SK-N-SH treated with all-trans-retinoic acid at 6 μM for 48 hours (cell line): ENCODE data around the gene IPO7.

Experiments used
- CREB5 ChIP-seq: fragments of 250-450 bp; sonication (Bioruptor Pico); IDR thresholded peaks from 2 replicates; pipeline ENCODE4 v1.5.1; 2020; ENCODE audit warnings: low read depth, mild to moderate bottlenecking, moderate library complexity
- TF ChIP-seq, protein P1 (sequence below): fragments of 250-450 bp; sonication (Bioruptor Pico); IDR thresholded peaks from 2 replicates; pipeline ENCODE4 v1.8.0; 2020; ENCODE audit warnings: mild to moderate bottlenecking, moderate library complexity, borderline replicate concordance

DNA sequence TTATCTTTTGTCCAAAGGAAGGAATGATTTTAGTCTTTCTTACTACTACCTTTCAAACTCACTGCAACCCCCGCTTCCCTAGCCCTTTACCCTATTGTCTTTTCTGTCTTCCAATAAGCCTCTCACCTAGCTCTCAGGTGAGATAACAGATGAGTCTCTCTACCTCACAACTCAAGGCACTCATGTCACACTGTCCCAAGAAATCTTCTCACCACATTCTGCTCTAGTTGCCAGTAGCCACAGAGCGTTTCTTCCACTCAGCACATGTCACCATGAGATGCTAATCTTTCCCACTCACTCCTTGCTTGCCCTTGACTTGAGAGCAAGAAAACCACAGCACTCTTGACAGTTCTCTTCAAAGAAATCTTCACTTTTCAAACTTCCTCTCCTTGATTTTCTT is 37.4 kb upstream of the IPO7 start:
- TF ChIP-seq, protein P1, sequence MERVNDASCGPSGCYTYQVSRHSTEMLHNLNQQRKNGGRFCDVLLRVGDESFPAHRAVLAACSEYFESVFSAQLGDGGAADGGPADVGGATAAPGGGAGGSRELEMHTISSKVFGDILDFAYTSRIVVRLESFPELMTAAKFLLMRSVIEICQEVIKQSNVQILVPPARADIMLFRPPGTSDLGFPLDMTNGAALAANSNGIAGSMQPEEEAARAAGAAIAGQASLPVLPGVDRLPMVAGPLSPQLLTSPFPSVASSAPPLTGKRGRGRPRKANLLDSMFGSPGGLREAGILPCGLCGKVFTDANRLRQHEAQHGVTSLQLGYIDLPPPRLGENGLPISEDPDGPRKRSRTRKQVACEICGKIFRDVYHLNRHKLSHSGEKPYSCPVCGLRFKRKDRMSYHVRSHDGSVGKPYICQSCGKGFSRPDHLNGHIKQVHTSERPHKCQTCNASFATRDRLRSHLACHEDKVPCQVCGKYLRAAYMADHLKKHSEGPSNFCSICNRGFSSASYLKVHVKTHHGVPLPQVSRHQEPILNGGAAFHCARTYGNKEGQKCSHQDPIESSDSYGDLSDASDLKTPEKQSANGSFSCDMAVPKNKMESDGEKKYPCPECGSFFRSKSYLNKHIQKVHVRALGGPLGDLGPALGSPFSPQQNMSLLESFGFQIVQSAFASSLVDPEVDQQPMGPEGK (CRISPR knock-in tag), result no peak
- no peak for TF ChIP-seq CREB5 (CRISPR knock-in tag)
